GM19452 (cell line): ENCODE results near the gene SPRY2.
"Not testable (repeated sequence)": the region's sequence is repeated elsewhere in the genome, so short reads cannot be mapped to it uniquely, and the experiment has no call there.

Experiments
- ATAC-seq: cut with Tn5 transposase; IDR thresholded peaks from one replicate; pipeline ENCODE4 v1.9.1; 2021; ENCODE audit not compliant: unreplicated experiment

SPRY2 gene

GRCh38 chr13:80355496-80356094 lies 14.7 kb upstream of the SPRY2 start:
- ATAC-seq, result not testable (repeated sequence)

- ATAC-seq, result no peak
These were observed 7.8 kb upstream of the SPRY2 start for GRCh38 chr13:80348750-80349149.

GRCh38 chr13:80348314-80348713 lies 7.4 kb upstream of the SPRY2 start:
- ATAC-seq, result no peak

- no peak for ATAC-seq
These were observed 5.0 kb upstream of the SPRY2 start for GRCh38 chr13:80345771-80346510.

GRCh38 chr13:80344032-80344431 lies 3.1 kb upstream of the SPRY2 start:
- ATAC-seq, result not testable (repeated sequence)

GRCh38 chr13:80342471-80343371 lies 1.8 kb upstream of the SPRY2 start:
- peak; percentile 55 for ATAC-seq

GRCh38 chr13:80341756-80342370 lies 937 bp upstream of the SPRY2 start:
- ATAC-seq, result no peak

GRCh38 chr13:80340651-80341100 lies 250 bp downstream of the SPRY2 start:
- ATAC-seq, result peak; percentile 25

GRCh38 chr13:80339912-80340650 lies 845 bp downstream of the SPRY2 start:
- peak; percentile 25 for ATAC-seq

GRCh38 chr13:80339563-80339911 lies 1.4 kb downstream of the SPRY2 start:
- no peak for ATAC-seq

GRCh38 chr13:80338781-80339562 lies 2.0 kb downstream of the SPRY2 start:
- no peak for ATAC-seq

GRCh38 chr13:80337288-80338081 lies 3.4 kb downstream of the SPRY2 start:
- no peak for ATAC-seq

- no peak for ATAC-seq
These were observed 4.1 kb downstream of the SPRY2 start for GRCh38 chr13:80336776-80337287.

GRCh38 chr13:80336370-80336769 lies 4.6 kb downstream of the SPRY2 start:
- ATAC-seq, result no peak

- ATAC-seq, result no peak
These were observed 6.2 kb downstream of the SPRY2 start for GRCh38 chr13:80334597-80335260.

- ATAC-seq, result no peak
These were observed 8.9 kb downstream of the SPRY2 start for GRCh38 chr13:80331984-80332383.

GRCh38 chr13:80329250-80329649 lies 11.7 kb downstream of the SPRY2 start:
- ATAC-seq, result no peak

GRCh38 chr13:80319004-80319403 lies 21.9 kb downstream of the SPRY2 start:
- ATAC-seq, result no peak
